HCT116 (cell line): Measurements from ENCODE around the gene PCCB. TPM values are rescaled to one million over a fixed set of nuclear protein-coding genes. Genes with fewer than 3 reads are reported as not detected.

Experiments
- ATAC-seq: fragments of 200-7000 bp; cut with Tn5 transposase; 2 replicates; pipeline ENCODE4 v1.9.1; 2020; ENCODE audit warnings: mild to moderate bottlenecking, moderate library complexity
- BruUV-seq: library from RNA; stranded (reverse); fragments of 400-500 nt; replicated peaks from 2 replicates; lab custom pipeline; 2021; lab: Mats Ljungman, UMichigan
- CTCF ChIA-PET: fragments of 300-600 bp; sonication (Branson Sonifier 250); formaldehyde crosslinking; loops from one replicate; lab custom pipeline; 2021; ENCODE audit warnings: antibody characterized with exemption; lab: Charles Lee
- POLR2A ChIA-PET: fragments of 300-600, 350-600 bp; sonication (Branson Sonifier 250); formaldehyde crosslinking; loops from one replicate; lab custom pipeline; 2021; ENCODE audit warnings: antibody characterized with exemption; lab: Charles Lee
- RAD21 ChIA-PET, 2 experiments: fragments of 300-600 bp; sonication (Branson Sonifier 250); formaldehyde crosslinking; loops; one replicate each; lab custom pipeline; 2023; ENCODE audit warnings: low total read pairs in 2 of 2; ENCODE audit not compliant: uncharacterized antibody in 2 of 2, unreplicated experiment in 2 of 2, low non-redundant PET in 1 of 2; lab: Charles Lee
- DNase-seq: peaks from one replicate; pipeline ENCODE4 v3.0.0-alpha.2; 2010; ENCODE audit warnings: low read depth, low spot score
- H2AFZ ChIP-seq: fragments of 200-600 bp; shearing (Covaris generic), sonication (generic); 2 replicates; pipeline ENCODE4 v1.6.1; 2017; ENCODE audit warnings: low read depth, mixed run types, mixed read lengths, antibody characterized with exemption, low read length; ENCODE audit not compliant: poor library complexity, severe bottlenecking
- H3K27ac ChIP-seq: 2 replicates; pipeline ENCODE4 v1.5.1; 2012; ENCODE audit warnings: low read depth, low read length
- H3K27me3 ChIP-seq: fragments of 200-600 bp; sonication (generic); 2 replicates; pipeline ENCODE4 v1.6.1; 2016; ENCODE audit warnings: mixed run types, low read length, mixed read lengths; ENCODE audit not compliant: insufficient read depth
- H3K36me3 ChIP-seq, 2 experiments: fragments of 200-500 bp in 1 of 2; fragments of 200-600 bp in 1 of 2; sonication (Bioruptor generic) in 1 of 2; sonication (generic) in 1 of 2; 2 replicates each; pipeline versions ENCODE4 v1.5.1 to v1.6.1; 2014 to 2016; ENCODE audit warnings: low read length in 2 of 2, inconsistent platforms in 1 of 2, mixed read lengths in 1 of 2, mixed run types in 1 of 2; ENCODE audit not compliant: insufficient read depth in 2 of 2, control insufficient read depth in 1 of 2
- H3K4me1 ChIP-seq, 2 experiments: fragments of 200-600 bp in 1 of 2; sonication (generic) in 1 of 2; 2 replicates each; pipeline versions ENCODE4 v1.5.1 to v1.6.1; 2012 to 2017; ENCODE audit warnings: low read length in 2 of 2, inconsistent platforms in 1 of 2, mild to moderate bottlenecking in 1 of 2, mixed read lengths in 1 of 2, mixed run types in 1 of 2, moderate library complexity in 1 of 2; ENCODE audit not compliant: insufficient read depth in 2 of 2, control insufficient read depth in 1 of 2
- H3K4me2 ChIP-seq: fragments of 200-600 bp; sonication (generic); 2 replicates; pipeline ENCODE4 v1.6.1; 2017; ENCODE audit warnings: mixed run types, low read length, mixed read lengths
- H3K4me3 ChIP-seq, 2 experiments: fragments of 200-600 bp in 1 of 2; sonication (generic) in 1 of 2; replicated peaks in 1 of 2; 2 replicates each; pipeline ENCODE4 v1.5.1; 2011 to 2016; ENCODE audit warnings: low read length in 2 of 2, control low read depth in 1 of 2, low read depth in 1 of 2, mild to moderate bottlenecking in 1 of 2, mixed read lengths in 1 of 2, mixed run types in 1 of 2
- H3K79me2 ChIP-seq: fragments of 200-600 bp; sonication (generic); 2 replicates; pipeline ENCODE4 v1.6.1; 2017; ENCODE audit warnings: mild to moderate bottlenecking, mixed run types, low read length, moderate library complexity, mixed read lengths; ENCODE audit not compliant: insufficient read depth
- H3K9ac ChIP-seq: fragments of 200-600 bp; sonication (generic); 2 replicates; pipeline ENCODE4 v1.6.1; 2016; ENCODE audit warnings: low read length, mixed read lengths
- H3K9me2 ChIP-seq: fragments of 200-600 bp; sonication (generic), shearing (Covaris generic); 2 replicates; pipeline ENCODE4 v1.6.1; 2017; ENCODE audit warnings: mixed run types, mild to moderate bottlenecking, moderate library complexity; ENCODE audit not compliant: insufficient read depth
- H3K9me3 ChIP-seq, 2 experiments: fragments of 200-500 bp in 1 of 2; fragments of 200-600 bp in 1 of 2; sonication (Bioruptor generic) in 1 of 2; sonication (generic) in 1 of 2; 2 replicates each; pipeline ENCODE4 v1.6.1; 2014 to 2017; ENCODE audit warnings: low read length in 2 of 2, mixed read lengths in 2 of 2, inconsistent platforms in 1 of 2, low read depth in 1 of 2, mild to moderate bottlenecking in 1 of 2, mixed run types in 1 of 2, moderate library complexity in 1 of 2; ENCODE audit not compliant: control insufficient read depth in 1 of 2, insufficient read depth in 1 of 2
- H4K20me1 ChIP-seq: fragments of 200-600 bp; sonication (generic), shearing (Covaris generic); 2 replicates; pipeline ENCODE4 v1.6.1; 2017; ENCODE audit warnings: mixed run types, mild to moderate bottlenecking, moderate library complexity; ENCODE audit not compliant: insufficient read depth
- ATF3 ChIP-seq: IDR thresholded peaks from 2 replicates; pipeline ENCODE4 v1.6.1; 2012
- CBX3 ChIP-seq: IDR thresholded peaks from 2 replicates; pipeline ENCODE4 v1.6.1; 2012; ENCODE audit warnings: low read depth
- CTCF ChIP-seq, 3 experiments: fragments of 200-600 bp in 1 of 3; sonication (generic) in 1 of 3; IDR thresholded peaks in 2 of 3; conservative IDR thresholded peaks in 1 of 3; 2 replicates each; pipeline ENCODE4 v1.5.1; 2012 to 2017; ENCODE audit warnings: low read depth in 2 of 3, low read length in 2 of 3, antibody characterized with exemption in 1 of 3, borderline replicate concordance in 1 of 3, control low read depth in 1 of 3, mild to moderate bottlenecking in 1 of 3, mixed read lengths in 1 of 3, mixed run types in 1 of 3, moderate library complexity in 1 of 3; ENCODE audit not compliant: insufficient read depth in 1 of 3
- EGR1 ChIP-seq: IDR thresholded peaks from 2 replicates; pipeline ENCODE4 v1.6.1; 2012; ENCODE audit warnings: low read depth
- ELF1 ChIP-seq: IDR thresholded peaks from 2 replicates; pipeline ENCODE4 v1.6.1; 2012; ENCODE audit warnings: low read depth, borderline replicate concordance
- EZH2 ChIP-seq: fragments of 200-600 bp; sonication (generic); IDR thresholded peaks from 2 replicates; pipeline ENCODE4 v1.6.1; 2017; ENCODE audit warnings: antibody characterized with exemption, mixed run types
- EZH2phosphoT487 ChIP-seq: fragments of 200-600 bp; IDR thresholded peaks from 2 replicates; pipeline ENCODE4 v1.6.1; 2018; ENCODE audit warnings: antibody characterized with exemption, borderline replicate concordance
- FOSL1 ChIP-seq: IDR thresholded peaks from 2 replicates; pipeline ENCODE4 v1.6.1; 2012; ENCODE audit warnings: low read depth
- JUND ChIP-seq: IDR thresholded peaks from 2 replicates; pipeline ENCODE4 v1.6.1; 2012
- MAX ChIP-seq: IDR thresholded peaks from 2 replicates; pipeline ENCODE4 v1.6.1; 2012
- POLR2A ChIP-seq: IDR thresholded peaks from 2 replicates; pipeline ENCODE4 v1.7.0; 2011; ENCODE audit warnings: borderline replicate concordance; ENCODE audit not compliant: insufficient read depth, insufficient read length; ENCODE audit errors: extremely low read depth
- POLR2AphosphoS5 ChIP-seq: IDR thresholded peaks from 2 replicates; pipeline ENCODE4 v1.6.1; 2011; ENCODE audit warnings: mild to moderate bottlenecking, low read depth, low read length, moderate library complexity
- RAD21 ChIP-seq: IDR thresholded peaks from 2 replicates; pipeline ENCODE4 v1.6.1; 2012; ENCODE audit warnings: low read depth, mild to moderate bottlenecking
- REST ChIP-seq: IDR thresholded peaks from 2 replicates; pipeline ENCODE4 v1.6.1; 2012; ENCODE audit warnings: low read depth
- SIN3A ChIP-seq: IDR thresholded peaks from 2 replicates; pipeline ENCODE4 v1.6.1; 2012; ENCODE audit warnings: low read depth
- SP1 ChIP-seq: IDR thresholded peaks from 2 replicates; pipeline ENCODE4 v1.6.1; 2012; ENCODE audit warnings: low read depth
- SRF ChIP-seq: IDR thresholded peaks from 2 replicates; pipeline ENCODE4 v1.6.1; 2012; ENCODE audit warnings: low read depth
- ZFX ChIP-seq: fragments of 450-650 bp; IDR thresholded peaks from 2 replicates; pipeline ENCODE4 v1.6.1; 2017
- ZNF274 ChIP-seq: fragments of 200-500 bp; sonication (Bioruptor generic); IDR thresholded peaks from 2 replicates; pipeline ENCODE4 v1.6.1; 2014; ENCODE audit warnings: mild to moderate bottlenecking, low read depth, low read length, inconsistent platforms
- intact Hi-C: fragments of 100-400 bp; cut with micrococcal nuclease; formaldehyde crosslinking; loops from 2 replicates; pipeline ENCODE4 v1.10.0; 2022
- total RNA-seq: library from RNA; stranded (reverse); gene quantifications from one replicate; pipeline ENCODE4 v1.2.1, GENCODE V29; 2021; ENCODE audit not compliant: unreplicated experiment

PCCB gene
- total RNA-seq, 1 experiment from 2014 or later, result 48.9 TPM

GRCh38 chr3:136311261-136311660 lies 61.1 kb downstream of the PCCB start:
- H2AFZ ChIP-seq, result no peak overlapping the region
- H3K4me1 ChIP-seq, result no peaks in the 10 kb centered on the region
- H3K9ac ChIP-seq, result no peak overlapping the region
- H3K27ac ChIP-seq, result no peak overlapping the region
- intact Hi-C loops, result no loop called here
- no peaks in the 10 kb centered on the region for H3K27me3 ChIP-seq
- no peak overlapping the region for H3K4me2 ChIP-seq
- H4K20me1 ChIP-seq, result no peaks in the 10 kb centered on the region
- H3K9me3 ChIP-seq, result no peaks in the 10 kb centered on the region
- no peaks in the 10 kb centered on the region for H3K79me2 ChIP-seq
- BruUV-seq, result no TSS peak
- no peak overlapping the region for H3K4me3 ChIP-seq
- CTCF ChIA-PET, result no interaction called here
- ATAC-seq, result no peak
- POLR2A ChIA-PET, result no interaction called here
- RAD21 ChIA-PET, result no interaction called here
- no peaks in the 10 kb centered on the region for H3K9me2 ChIP-seq
- TF ChIP-seq RAD21, result no peak
- no peak for TF ChIP-seq MAX
- TF ChIP-seq EZH2, result no peak
- TF ChIP-seq EZH2phosphoT487, result no peak
- no peak for TF ChIP-seq CBX3
- no peak for TF ChIP-seq SRF
- no peak for TF ChIP-seq SP1
- TF ChIP-seq ZNF274, result no peak
- TF ChIP-seq ZFX, result no peak
- no peak for TF ChIP-seq SIN3A
- no peak for TF ChIP-seq REST
- no peak for TF ChIP-seq ELF1
- no peak for TF ChIP-seq EGR1
- TF ChIP-seq CTCF (IDR thresholded peaks at IDR 0.05 in 2 of 3, conservative IDR thresholded peaks at IDR 0.05 in 1 of 3; ENCODE audit: borderline replicate concordance in 1 of 3, insufficient read depth in 1 of 3, low read depth in 2 of 3, low read length in 2 of 3), result no peak
- no peak for TF ChIP-seq ATF3
- no peak for TF ChIP-seq JUND
- no peak for TF ChIP-seq POLR2A
- TF ChIP-seq FOSL1, result no peak
- TF ChIP-seq POLR2AphosphoS5, result no peak
- no peaks in the 10 kb centered on the region for H3K36me3 ChIP-seq
- no peak for DNase-seq
